Fibroblast of skin of back (primary cell): ENCODE data around the gene MSI1.

Experiments used
- DNase-seq: peaks from one replicate; pipeline ENCODE4 v3.0.0-alpha.2; 2013

MSI1 gene

DNA sequence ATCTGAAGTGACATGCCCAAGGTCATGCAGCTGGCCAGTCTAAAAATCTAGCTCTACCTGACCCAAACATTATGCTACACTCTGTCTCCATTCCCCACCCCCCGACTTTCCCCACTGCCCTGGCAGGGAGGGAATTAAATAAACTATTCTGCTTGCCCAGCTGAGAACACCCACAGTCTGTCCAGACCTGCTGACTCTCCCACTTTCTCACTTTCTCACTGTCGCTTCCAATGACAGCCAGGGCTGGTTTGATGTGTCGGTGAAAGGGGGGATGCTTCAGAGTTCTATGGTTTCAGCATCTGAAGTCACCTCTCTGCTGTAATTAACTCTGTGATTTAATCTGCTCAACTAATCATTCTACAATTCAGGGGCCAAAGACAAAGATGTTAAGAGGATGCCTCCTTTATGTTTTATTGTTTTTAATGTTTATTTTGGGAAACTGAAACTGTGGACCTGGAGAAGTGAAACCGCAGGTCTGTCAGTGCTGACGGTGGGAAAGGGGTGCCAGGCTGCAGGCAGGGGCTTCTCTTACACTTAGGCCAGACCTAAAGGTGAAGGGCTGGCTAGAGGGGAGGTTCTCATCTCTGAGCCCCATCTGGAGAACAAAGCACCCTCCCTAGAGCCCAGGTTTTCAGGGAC, 8.1 kb upstream of the MSI1 start:
- no peak for DNase-seq

- no peak for DNase-seq
Observed at GRCh38 chr12:120376416-120376815, 7.5 kb upstream of the MSI1 start.

- no peak for DNase-seq
Observed at GRCh38 chr12:120376009-120376408, 7.0 kb upstream of the MSI1 start.

- no peak for DNase-seq
Observed at GRCh38 chr12:120373683-120374082, 4.7 kb upstream of the MSI1 start.

DNA sequence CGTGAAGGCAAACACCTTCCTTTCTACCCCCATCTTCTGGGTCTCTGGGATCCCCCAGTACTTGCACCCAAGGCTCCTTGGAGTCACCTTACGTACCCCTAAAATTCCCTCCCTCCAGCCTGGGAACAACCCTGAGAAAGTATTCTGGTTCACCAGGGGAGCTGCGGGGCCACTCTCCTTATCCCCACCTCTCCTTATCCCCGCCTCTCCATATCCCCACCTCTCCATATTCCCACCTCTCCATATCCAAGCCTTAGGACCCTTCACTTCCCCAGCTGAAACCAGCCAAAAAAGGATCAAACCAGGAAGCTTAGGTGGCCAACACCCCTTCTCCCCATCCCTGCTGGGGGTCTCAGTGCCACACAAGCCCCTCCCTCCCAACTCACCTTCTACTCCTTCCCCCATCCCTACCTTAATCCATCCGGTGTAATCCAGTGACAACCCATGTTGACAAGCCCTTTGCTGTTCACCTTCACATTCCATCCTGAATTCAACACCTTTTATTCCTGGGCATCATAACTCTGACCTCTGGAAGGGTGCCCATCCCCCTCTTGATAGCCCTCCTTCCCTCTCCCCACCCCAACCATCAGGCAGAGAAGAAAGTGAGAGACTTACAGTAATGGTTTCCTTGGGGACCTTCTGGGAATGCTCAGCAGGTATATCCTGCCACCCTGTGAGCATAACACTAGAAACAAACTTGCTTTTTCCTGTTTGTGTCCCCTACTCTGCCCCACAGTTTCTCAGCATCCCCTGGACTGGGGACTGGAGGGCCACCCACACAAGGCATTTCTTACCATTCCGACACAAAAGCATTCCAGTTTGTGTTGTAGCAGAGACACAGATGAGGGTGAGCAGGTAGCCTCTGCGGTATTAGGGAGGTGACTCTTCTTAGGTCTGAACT, 1.6 kb upstream of the MSI1 start:
- DNase-seq: no peak

GRCh38 chr12:120369603-120370342, 809 bp upstream of the MSI1 start:
- no peak for DNase-seq

GRCh38 chr12:120367924-120368788, 808 bp downstream of the MSI1 start:
- no peak for DNase-seq

DNA sequence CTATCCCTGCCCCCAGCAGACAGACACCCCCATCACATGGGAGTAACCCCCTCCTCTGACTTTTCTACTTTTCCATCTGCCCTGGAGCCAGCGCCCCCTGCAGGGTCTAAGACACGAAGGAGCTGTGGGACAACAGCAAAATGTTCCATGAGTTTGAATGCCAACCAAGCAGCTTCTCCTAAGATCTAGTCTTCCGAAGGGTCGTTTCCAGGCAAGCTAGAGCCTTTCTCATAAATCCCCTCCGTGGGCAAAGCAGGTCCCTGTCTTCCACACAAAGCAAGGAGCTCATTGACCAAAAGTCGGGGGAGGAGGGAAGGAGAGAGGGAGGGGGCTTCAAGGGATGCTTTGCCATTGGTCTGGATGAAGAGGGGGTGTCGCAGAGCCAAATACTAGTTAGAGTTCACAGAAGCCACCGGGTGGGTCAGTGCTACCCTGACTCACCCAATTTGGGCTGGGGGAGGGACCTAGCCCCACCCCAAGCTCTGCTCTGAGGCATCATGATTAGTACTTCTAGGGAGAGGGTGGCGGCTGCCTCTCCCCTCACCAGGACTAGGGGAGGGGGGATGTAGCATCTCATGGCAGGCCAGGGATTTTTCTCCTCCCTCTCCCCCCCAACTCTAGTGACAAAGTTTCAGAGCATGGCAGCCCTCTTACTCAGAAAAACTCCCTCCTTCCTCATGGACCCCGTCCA, 1.6 kb downstream of the MSI1 start:
- no peak for DNase-seq

DNA sequence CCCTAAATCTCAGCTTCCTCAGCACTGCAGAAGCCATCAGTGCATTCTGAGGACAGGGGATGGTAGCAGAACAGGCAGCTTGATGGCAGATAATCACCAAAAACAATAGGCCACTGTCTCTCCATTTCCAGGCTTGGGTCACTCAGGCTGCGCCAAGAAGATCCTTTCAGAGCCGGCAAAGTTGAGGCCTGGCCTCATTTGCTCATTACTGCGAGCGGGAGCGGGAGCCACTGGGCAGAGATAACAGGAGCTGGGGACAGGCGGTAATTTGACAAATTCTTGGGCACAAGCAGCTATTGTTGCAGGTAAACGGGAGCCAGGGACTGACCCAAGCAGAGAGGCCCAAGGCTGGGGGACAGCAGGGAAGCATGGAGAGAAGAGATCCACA, 2.1 kb downstream of the MSI1 start:
- DNase-seq: no peak

- DNase-seq: no peak
Observed at GRCh38 chr12:120366341-120366705, 2.6 kb downstream of the MSI1 start.

DNA sequence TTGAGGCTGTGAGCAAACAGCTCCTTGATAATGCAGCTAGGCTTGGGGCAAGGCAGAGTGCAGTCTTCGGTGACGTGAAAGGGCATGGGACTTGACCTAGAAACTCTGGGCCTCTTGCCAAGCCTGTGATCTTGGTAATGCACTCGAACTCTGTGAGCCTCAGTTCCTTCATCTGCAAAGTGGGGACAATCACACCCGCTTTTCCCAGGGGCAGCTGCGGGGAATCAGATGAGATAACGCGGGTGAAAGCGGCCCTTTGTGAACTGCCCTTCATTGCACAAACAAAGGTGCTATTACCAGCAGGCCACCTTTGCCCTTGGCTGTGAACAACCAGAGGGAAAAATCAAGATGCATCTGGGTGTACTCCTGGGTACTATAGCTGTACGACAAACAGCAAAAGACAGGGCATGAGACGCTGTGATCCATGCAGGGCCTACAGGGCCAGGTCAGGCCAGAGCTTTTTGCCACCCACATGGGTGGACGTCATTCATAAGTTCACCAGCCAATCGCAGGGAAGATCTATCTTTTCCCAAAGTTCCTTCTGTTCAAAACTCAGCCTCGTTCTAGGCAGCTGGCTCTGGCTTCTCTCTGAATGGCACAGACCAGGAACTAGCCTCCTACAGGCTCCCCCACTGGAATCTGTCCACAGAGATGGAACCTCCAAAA, 3.2 kb downstream of the MSI1 start:
- DNase-seq: no peak

- DNase-seq: no peak
Observed at GRCh38 chr12:120364487-120364886, 4.5 kb downstream of the MSI1 start.

- no peak for DNase-seq
Observed at GRCh38 chr12:120363274-120363855, 5.6 kb downstream of the MSI1 start.

- DNase-seq: no peak
Observed at GRCh38 chr12:120362516-120363273, 6.3 kb downstream of the MSI1 start.

DNA sequence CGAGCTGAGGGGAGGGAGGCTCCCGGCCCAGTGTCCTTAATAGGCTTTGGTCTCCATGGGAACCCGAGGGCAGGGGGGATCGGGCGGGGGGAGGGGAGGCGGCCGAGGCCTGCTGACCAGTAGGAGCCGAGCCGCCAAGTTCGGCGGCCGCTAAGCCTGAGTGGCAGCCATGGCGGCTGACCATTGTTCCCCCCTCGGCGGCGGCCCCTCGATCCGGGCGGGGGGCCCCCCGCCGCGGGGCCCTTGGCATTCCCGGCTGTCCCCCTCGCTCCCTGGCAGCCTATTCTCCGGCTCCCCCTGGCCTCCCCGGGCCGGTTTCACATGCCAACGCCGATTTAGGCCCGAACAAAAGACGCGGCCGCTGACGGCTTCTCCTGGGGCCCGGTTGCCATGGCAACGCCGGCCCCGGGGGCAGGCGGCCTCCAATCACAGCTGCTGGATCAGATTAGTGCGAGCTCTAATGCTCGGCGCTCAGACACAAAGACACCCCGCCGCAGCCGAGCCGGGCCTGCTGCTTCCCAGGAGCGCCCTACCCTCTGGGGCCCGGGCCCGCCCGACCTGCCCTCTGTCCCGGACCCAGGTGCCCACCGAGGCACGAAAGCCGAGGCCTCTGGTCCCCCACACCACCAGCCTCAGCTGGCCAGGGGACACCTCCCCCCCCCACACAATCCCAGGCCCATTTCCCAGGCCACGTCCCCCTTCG, 7.3 kb downstream of the MSI1 start:
- DNase-seq: peak; percentile 71

GRCh38 chr12:120359128-120359527, 9.8 kb downstream of the MSI1 start:
- DNase-seq: no peak

- no peak for DNase-seq
Observed at GRCh38 chr12:120358412-120359100, 10.4 kb downstream of the MSI1 start.

DNA sequence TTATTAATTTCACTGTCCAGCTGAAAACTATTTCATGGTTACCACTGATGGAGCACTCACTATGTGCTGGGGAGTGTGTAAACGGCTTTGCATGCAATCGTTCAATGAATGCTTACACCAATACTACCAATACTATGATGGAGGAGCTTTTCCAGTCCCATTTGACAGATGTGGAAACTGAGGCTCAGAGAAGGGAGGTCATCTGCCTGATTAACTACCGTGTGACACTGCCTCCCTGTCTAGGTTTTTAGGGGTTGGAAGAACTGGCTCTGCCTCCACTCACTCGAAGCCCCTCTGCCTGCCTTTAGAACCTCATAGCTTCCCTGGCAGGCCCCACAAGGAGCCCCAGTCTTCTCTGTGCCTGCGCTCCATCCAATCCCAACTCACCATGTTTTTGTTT, 11.9 kb downstream of the MSI1 start:
- DNase-seq: no peak

- DNase-seq: peak; percentile 91
Observed at GRCh38 chr12:120356567-120357030, 12.4 kb downstream of the MSI1 start.
